ENCODE measurements around the gene PLCXD1. TPM values are rescaled to one million over a fixed set of nuclear protein-coding genes. Genes with fewer than 3 reads are reported as not detected.
A peak's percentile ranks its signal among the peaks of the same experiment; 100 is the strongest.

PLCXD1 gene
- total and polyA plus RNA-seq, 4 donors, result 13.4 to 41.5 (median 28.2) TPM

DNA sequence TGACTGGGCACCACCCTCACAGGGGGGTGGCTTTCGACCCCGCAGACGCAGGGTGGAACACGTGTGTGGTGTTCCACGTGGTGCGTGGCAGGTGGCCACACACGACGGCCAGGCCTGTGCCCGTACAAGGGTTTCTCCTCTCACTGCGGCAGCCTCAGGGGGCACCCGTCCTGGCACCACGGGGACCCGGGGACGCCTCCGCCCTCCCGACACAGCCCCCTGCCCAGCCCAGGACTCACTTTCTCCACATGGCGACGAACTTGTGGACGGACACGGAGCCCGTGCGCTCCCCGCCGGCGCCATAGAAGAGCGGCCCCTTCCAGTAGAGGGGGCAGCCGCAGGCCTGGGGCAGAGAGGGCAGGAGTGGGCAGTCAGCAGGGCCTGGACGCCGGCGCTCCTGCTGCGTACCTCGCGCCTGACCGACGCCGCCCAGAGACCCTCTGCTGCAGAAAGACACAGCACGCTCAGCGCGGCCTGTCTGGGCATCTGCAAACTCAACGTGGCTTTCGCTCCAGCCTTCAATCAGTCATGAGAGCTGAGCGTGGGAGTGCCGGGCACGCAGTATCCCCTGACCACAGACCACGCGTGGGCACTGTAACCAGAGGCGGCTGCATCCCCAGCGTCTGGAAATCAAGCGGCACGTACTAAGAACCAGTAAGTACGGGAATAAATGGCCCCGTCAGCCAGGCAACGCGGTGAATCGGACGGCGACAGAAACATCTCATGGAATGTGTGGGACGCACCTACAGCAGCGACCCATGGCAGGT, 66.4 kb downstream of the PLCXD1 start:
- peaks cover 4 to 15% (median 11%) of the 10 kb centered on the region in 4 donors for H3K36me3 ChIP-seq (ENCODE audit: control insufficient read depth in 4 of 4, insufficient read depth in 4 of 4, low read length in 4 of 4)
- TF ChIP-seq, protein P1, sequence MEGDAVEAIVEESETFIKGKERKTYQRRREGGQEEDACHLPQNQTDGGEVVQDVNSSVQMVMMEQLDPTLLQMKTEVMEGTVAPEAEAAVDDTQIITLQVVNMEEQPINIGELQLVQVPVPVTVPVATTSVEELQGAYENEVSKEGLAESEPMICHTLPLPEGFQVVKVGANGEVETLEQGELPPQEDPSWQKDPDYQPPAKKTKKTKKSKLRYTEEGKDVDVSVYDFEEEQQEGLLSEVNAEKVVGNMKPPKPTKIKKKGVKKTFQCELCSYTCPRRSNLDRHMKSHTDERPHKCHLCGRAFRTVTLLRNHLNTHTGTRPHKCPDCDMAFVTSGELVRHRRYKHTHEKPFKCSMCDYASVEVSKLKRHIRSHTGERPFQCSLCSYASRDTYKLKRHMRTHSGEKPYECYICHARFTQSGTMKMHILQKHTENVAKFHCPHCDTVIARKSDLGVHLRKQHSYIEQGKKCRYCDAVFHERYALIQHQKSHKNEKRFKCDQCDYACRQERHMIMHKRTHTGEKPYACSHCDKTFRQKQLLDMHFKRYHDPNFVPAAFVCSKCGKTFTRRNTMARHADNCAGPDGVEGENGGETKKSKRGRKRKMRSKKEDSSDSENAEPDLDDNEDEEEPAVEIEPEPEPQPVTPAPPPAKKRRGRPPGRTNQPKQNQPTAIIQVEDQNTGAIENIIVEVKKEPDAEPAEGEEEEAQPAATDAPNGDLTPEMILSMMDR (IDR thresholded peaks at IDR 0.05; ENCODE audit: control extremely low read depth, extremely low read depth), result no peak
- no peak for ATAC-seq (ENCODE audit: insufficient read depth, low FRiP score)
- no peak overlapping the region for H3K27ac ChIP-seq (ENCODE audit: low read depth in 1 of 2, low read length in 1 of 2)
- H3K27me3 ChIP-seq (ENCODE audit: control insufficient read depth in 3 of 3, insufficient read depth in 3 of 3, low read length in 2 of 3), result no peaks in the 10 kb centered on the region
- H3K4me3 ChIP-seq, result no peak overlapping the region
- no peaks in the 10 kb centered on the region for H3K4me1 ChIP-seq (ENCODE audit: control insufficient read depth in 5 of 5, insufficient read depth in 5 of 5, low read length in 5 of 5)
- 97 to 98% methylated on average over 54 to 59 of the region's 59 CpGs for WGBS, 2 donors
- H3K9ac ChIP-seq (ENCODE audit: insufficient read depth in 1 of 2, low read length in 2 of 2), result no peak overlapping the region
- DNase-seq, result no peak
- peaks cover 0 to 2% (median 0%) of the 10 kb centered on the region in 4 donors for H3K9me3 ChIP-seq (ENCODE audit: control insufficient read depth in 4 of 4, insufficient read depth in 3 of 4, low read length in 3 of 4)

DNA sequence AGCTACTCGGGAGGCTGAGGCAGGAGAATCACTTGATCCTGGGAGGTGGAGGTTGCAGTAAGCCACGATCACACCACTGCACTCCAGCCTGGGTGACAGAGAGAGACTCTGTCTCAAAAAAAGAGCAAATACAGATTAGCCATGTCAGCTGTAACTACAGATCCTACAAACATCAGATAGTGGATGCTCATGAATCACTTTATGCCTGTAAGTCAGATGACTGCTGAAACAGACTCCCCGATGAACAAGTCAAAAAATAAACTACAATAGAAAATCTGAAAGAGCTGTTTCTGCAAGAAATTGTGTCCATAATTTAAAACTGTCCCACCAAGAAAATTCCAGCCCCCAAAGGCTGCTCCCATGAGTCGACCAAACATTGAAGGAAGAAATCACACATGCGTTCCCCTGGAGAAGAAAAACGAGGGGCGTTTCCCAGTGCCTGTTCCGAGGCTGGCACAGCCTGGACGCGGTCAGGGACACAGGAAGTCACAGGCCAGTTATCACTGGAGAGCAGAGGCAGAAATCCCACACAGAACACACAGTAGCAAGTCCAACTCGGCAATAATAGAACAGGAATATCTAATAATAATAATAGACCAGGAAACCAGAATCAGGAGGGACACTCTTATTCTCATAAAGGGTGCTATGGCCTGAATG, 67.4 kb downstream of the PLCXD1 start:
- 67 to 70% methylated on average over 11 of the region's 11 CpGs for WGBS, 2 donors
- no peak overlapping the region for H3K4me3 ChIP-seq
- ATAC-seq (ENCODE audit: insufficient read depth, low FRiP score) (no peak), DNase-seq (no peak)
- H3K27ac ChIP-seq (ENCODE audit: low read depth in 1 of 2, low read length in 1 of 2), result peak overlapping the region in 1 of 2 donors; percentile 49
- H3K9me3 ChIP-seq (ENCODE audit: control insufficient read depth in 4 of 4, insufficient read depth in 3 of 4, low read length in 3 of 4), result peaks cover 0 to 2% (median 0%) of the 10 kb centered on the region in 4 donors
- no peaks in the 10 kb centered on the region for H3K4me1 ChIP-seq (ENCODE audit: control insufficient read depth in 5 of 5, insufficient read depth in 5 of 5, low read length in 5 of 5)
- H3K27me3 ChIP-seq (ENCODE audit: control insufficient read depth in 3 of 3, insufficient read depth in 3 of 3, low read length in 2 of 3), result no peaks in the 10 kb centered on the region
- H3K36me3 ChIP-seq (ENCODE audit: control insufficient read depth in 4 of 4, insufficient read depth in 4 of 4, low read length in 4 of 4), result peaks cover 4 to 15% (median 12%) of the 10 kb centered on the region in 4 donors
- TF ChIP-seq, protein P1 (IDR thresholded peaks at IDR 0.05; ENCODE audit: control extremely low read depth, extremely low read depth), result no peak
- H3K9ac ChIP-seq (ENCODE audit: insufficient read depth in 1 of 2, low read length in 2 of 2), result no peak overlapping the region

DNA sequence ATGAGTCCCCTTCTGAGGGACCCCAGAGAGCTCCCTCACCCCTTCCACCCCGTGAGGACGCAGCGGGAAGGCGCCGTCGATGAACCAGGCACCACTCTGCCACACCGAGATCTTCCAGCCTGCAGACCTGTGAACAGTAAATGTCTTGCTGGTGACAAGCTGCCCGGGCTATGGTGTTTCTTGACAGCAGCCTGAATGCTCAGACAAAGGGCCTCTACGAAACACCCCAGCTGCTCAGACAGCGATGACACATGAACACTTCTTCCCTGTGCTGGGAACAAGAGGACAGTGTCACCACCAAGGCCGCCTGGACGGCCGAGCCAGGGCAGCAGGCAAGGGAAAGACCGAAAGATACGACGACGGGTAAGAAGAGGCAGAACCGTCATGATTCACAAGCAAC, 68.0 kb downstream of the PLCXD1 start:
- peak overlapping the region in 1 of 2 donors; percentile 49 for H3K27ac ChIP-seq (ENCODE audit: low read depth in 1 of 2, low read length in 1 of 2)
- DNase-seq, result peak in 1 of 3 donors; percentile 17
- 83 to 85% methylated on average over 18 of the region's 18 CpGs for WGBS, 2 donors
- TF ChIP-seq, protein P1 (IDR thresholded peaks at IDR 0.05; ENCODE audit: control extremely low read depth, extremely low read depth), result no peak
- no peak for ATAC-seq (ENCODE audit: insufficient read depth, low FRiP score)
- H3K9ac ChIP-seq (ENCODE audit: insufficient read depth in 1 of 2, low read length in 2 of 2), result no peak overlapping the region
- H3K36me3 ChIP-seq (ENCODE audit: control insufficient read depth in 4 of 4, insufficient read depth in 4 of 4, low read length in 4 of 4), result peaks cover 4 to 14% (median 11%) of the 10 kb centered on the region in 4 donors
- no peaks in the 10 kb centered on the region for H3K4me1 ChIP-seq (ENCODE audit: control insufficient read depth in 5 of 5, insufficient read depth in 5 of 5, low read length in 5 of 5)
- H3K4me3 ChIP-seq, result no peak overlapping the region
- H3K9me3 ChIP-seq (ENCODE audit: control insufficient read depth in 4 of 4, insufficient read depth in 3 of 4, low read length in 3 of 4), result peaks cover 0 to 2% (median 0%) of the 10 kb centered on the region in 4 donors
- no peaks in the 10 kb centered on the region for H3K27me3 ChIP-seq (ENCODE audit: control insufficient read depth in 3 of 3, insufficient read depth in 3 of 3, low read length in 2 of 3)
